ENCODE measurements around the gene VSTM2L.

Gene VSTM2L

GRCh38 chr20:37971561-37972127, 68.7 kb downstream of the VSTM2L start:
- DNase-seq, result no peak

- DNase-seq, result no peak
These were observed 69.5 kb downstream of the VSTM2L start for GRCh38 chr20:37972256-37973058.

GRCh38 chr20:37973059-37973910, 70.4 kb downstream of the VSTM2L start:
- no peak for DNase-seq

- DNase-seq, result peak; percentile 62
These were observed 74.0 kb downstream of the VSTM2L start for GRCh38 chr20:37976887-37977286.

GRCh38 chr20:37977338-37977737, 74.4 kb downstream of the VSTM2L start:
- DNase-seq, result peak; percentile 15

- no peak for DNase-seq
These were observed 74.9 kb downstream of the VSTM2L start for GRCh38 chr20:37977786-37978185.

- DNase-seq, result no peak
These were observed 76.4 kb downstream of the VSTM2L start for GRCh38 chr20:37979021-37979985.

- DNase-seq, result no peak
These were observed 77.5 kb downstream of the VSTM2L start for GRCh38 chr20:37980383-37980782.

- no peak for DNase-seq
These were observed 77.9 kb downstream of the VSTM2L start for GRCh38 chr20:37980876-37981275.

- no peak for DNase-seq
These were observed 78.6 kb downstream of the VSTM2L start for GRCh38 chr20:37981568-37981967.

- DNase-seq, result no peak
These were observed 80.4 kb downstream of the VSTM2L start for GRCh38 chr20:37983286-37983685.

GRCh38 chr20:37984018-37984785, 81.3 kb downstream of the VSTM2L start:
- no peak for DNase-seq

- no peak for DNase-seq
These were observed 83.3 kb downstream of the VSTM2L start for GRCh38 chr20:37986044-37986858.

- no peak for DNase-seq
These were observed 84.1 kb downstream of the VSTM2L start for GRCh38 chr20:37986873-37987601.

GRCh38 chr20:37987602-37988290, 84.8 kb downstream of the VSTM2L start:
- DNase-seq, result no peak

GRCh38 chr20:37988306-37988954, 85.5 kb downstream of the VSTM2L start:
- no peak for DNase-seq

GRCh38 chr20:37989601-37990295, 86.8 kb downstream of the VSTM2L start:
- DNase-seq, result no peak

- no peak for DNase-seq
These were observed 87.7 kb downstream of the VSTM2L start for GRCh38 chr20:37990571-37991151.

All from NCI-H526 treated with DMSO at 0.1 percent for 48 hours (cell line).